Chondrocyte (in vitro differentiated cells): ENCODE measurements around the gene PPWD1. TPM values are rescaled to one million over a fixed set of nuclear protein-coding genes. Genes with fewer than 3 reads are reported as not detected.

Experiments used
- DNase-seq: peaks from one replicate; pipeline ENCODE4 v3.0.0; 2021; ENCODE audit warnings: mixed read lengths, low spot score
- H3K27ac Mint-ChIP-seq: one replicate; pipeline ENCODE4 v1.8.0; 2021; ENCODE audit warnings: mild to moderate bottlenecking, moderate library complexity, mixed read lengths; ENCODE audit not compliant: unreplicated experiment
- H3K27me3 Mint-ChIP-seq: 2 replicates; pipeline ENCODE4 v1.8.0; 2021; ENCODE audit warnings: low read depth, mixed read lengths
- H3K36me3 Mint-ChIP-seq: 2 replicates; pipeline ENCODE4 v1.8.0; 2021; ENCODE audit warnings: low read depth, mixed read lengths
- H3K4me1 Mint-ChIP-seq: 2 replicates; pipeline ENCODE4 v1.8.0; 2021; ENCODE audit warnings: low read depth, mild to moderate bottlenecking, mixed read lengths
- H3K4me3 Mint-ChIP-seq: one replicate; pipeline ENCODE4 v1.8.0; 2021; ENCODE audit warnings: mild to moderate bottlenecking, moderate library complexity, mixed read lengths; ENCODE audit not compliant: unreplicated experiment
- H3K9me3 Mint-ChIP-seq: 2 replicates; pipeline ENCODE4 v1.8.0; 2021; ENCODE audit warnings: low read depth, mixed read lengths
- CTCF ChIP-seq: fragments of 200-600 bp; sonication (generic); IDR thresholded peaks from 2 replicates; pipeline ENCODE4 v1.5.0; 2021; ENCODE audit warnings: antibody characterized with exemption, mild to moderate bottlenecking, moderate library complexity
- total RNA-seq: library from RNA; stranded (reverse); gene quantifications from 3 replicates; pipeline ENCODE4 v1.2.1, GENCODE V29; 2021

Gene PPWD1
- total RNA-seq, 1 donor from 2014 or later, result 19.5 TPM

- Mint-ChIP-seq H3K4me3 (peak overlapping the region; percentile 88), H3K9me3 (no peaks in the 10 kb centered on the region), H3K27me3 (no peaks in the 10 kb centered on the region), H3K36me3 (peaks cover 2% of the 10 kb centered on the region), H3K27ac (peak overlapping the region; percentile 98), H3K4me1 (peaks cover 30% of the 10 kb centered on the region)
- no peak for TF ChIP-seq CTCF
- DNase-seq, result no peak
Observed at GRCh38 chr5:65623482-65623881, 60.4 kb downstream of the PPWD1 start.

- DNase-seq, result peak; percentile 97
- no peaks in the 10 kb centered on the region for H3K27me3 Mint-ChIP-seq
- peak; percentile 41 for TF ChIP-seq CTCF
- H3K9me3 Mint-ChIP-seq, result no peaks in the 10 kb centered on the region
- H3K27ac Mint-ChIP-seq, result peak within 1 kb of the TSS; percentile 98
- peaks cover 2% of the 10 kb centered on the region for H3K36me3 Mint-ChIP-seq
- H3K4me3 Mint-ChIP-seq, result peak within 1 kb of the TSS; percentile 88
- peaks cover 30% of the 10 kb centered on the region for H3K4me1 Mint-ChIP-seq
Observed at GRCh38 chr5:65624025-65624570, 61.0 kb downstream of the PPWD1 start, which contains the start of gene TRIM23. Gene TRIM23 (minus strand): TSS chr5:65624333. CDS start chr5:65624274, 59 bp downstream.

- peak; percentile 29 for TF ChIP-seq CTCF
- H3K36me3 Mint-ChIP-seq, result peaks cover 6% of the 10 kb centered on the region
- peak within 1 kb of the TSS; percentile 88 for H3K4me3 Mint-ChIP-seq
- peak within 1 kb of the TSS; percentile 98 for H3K27ac Mint-ChIP-seq
- DNase-seq, result no peak
- no peaks in the 10 kb centered on the region for H3K27me3 Mint-ChIP-seq
- no peaks in the 10 kb centered on the region for H3K9me3 Mint-ChIP-seq
- H3K4me1 Mint-ChIP-seq, result peaks cover 30% of the 10 kb centered on the region
Observed at GRCh38 chr5:65624571-65625555, 61.8 kb downstream of the PPWD1 start, which contains the start of the genes SHLD3 and TRAPPC13. Gene SHLD3 (plus strand): TSS chr5:65625027. CDS start chr5:65629588, 4,561 bp downstream. Gene TRAPPC13 (plus strand): TSS chr5:65625027. CDS start chr5:65625061, 34 bp downstream.

GRCh38 chr5:65625743-65626142 is 62.6 kb downstream of the PPWD1 start:
- H3K4me3 Mint-ChIP-seq, result peak overlapping the region; percentile 88
- no peak for DNase-seq
- no peaks in the 10 kb centered on the region for H3K9me3 Mint-ChIP-seq
- no peaks in the 10 kb centered on the region for H3K27me3 Mint-ChIP-seq
- H3K27ac Mint-ChIP-seq, result peak overlapping the region; percentile 78
- TF ChIP-seq CTCF, result no peak
- peaks cover 7% of the 10 kb centered on the region for H3K36me3 Mint-ChIP-seq
- peaks cover 30% of the 10 kb centered on the region for H3K4me1 Mint-ChIP-seq

- DNase-seq, result no peak
- H3K36me3 Mint-ChIP-seq, result peaks cover 7% of the 10 kb centered on the region
- no peaks in the 10 kb centered on the region for H3K27me3 Mint-ChIP-seq
Observed at GRCh38 chr5:65630981-65631380, 67.9 kb downstream of the PPWD1 start.

More at GRCh38 chr5:65630981-65631380, 67.9 kb downstream of the PPWD1 start:
- H3K4me3 Mint-ChIP-seq, result no peak overlapping the region
- peaks cover 5% of the 10 kb centered on the region for H3K4me1 Mint-ChIP-seq
- H3K27ac Mint-ChIP-seq, result no peak overlapping the region
- H3K9me3 Mint-ChIP-seq, result no peaks in the 10 kb centered on the region
- TF ChIP-seq CTCF, result no peak
